Kidney (tissue), 14 donors: Measurements from ENCODE around the gene LAD1. TPM values are rescaled to one million over a fixed set of nuclear protein-coding genes. Genes with fewer than 3 reads are reported as not detected.

Experiments
- DNase-seq, 5 donors: peaks; one replicate each; pipeline ENCODE4 v3.0.0-alpha.2; 2013 to 2020
- FAIRE-seq: peaks from 2 replicates; lab custom pipeline; 2012; peaks lifted over from hg19 to GRCh38; lab: Jason Lieb, UNC
- H3K27ac ChIP-seq, 2 donors: one replicate each; pipeline ENCODE4 v1.7.0; 2013; ENCODE audit warnings: low read depth in 2 of 2, low read length in 2 of 2, inconsistent platforms in 1 of 2
- H3K27me3 ChIP-seq: one replicate; pipeline ENCODE4 v1.7.1; 2013; ENCODE audit warnings: low read length, inconsistent platforms; ENCODE audit not compliant: control insufficient read depth, insufficient read depth
- H3K36me3 ChIP-seq, 3 donors: one replicate each; pipeline versions ENCODE4 v1.7.0 to v1.7.1; 2013; ENCODE audit warnings: low read length in 3 of 3, control low read depth in 1 of 3, inconsistent platforms in 1 of 3; ENCODE audit not compliant: insufficient read depth in 3 of 3, control insufficient read depth in 2 of 3
- H3K4me1 ChIP-seq, 3 donors: one replicate each; pipeline versions ENCODE4 v1.7.0 to v1.7.1; 2013; ENCODE audit warnings: low read length in 3 of 3, inconsistent platforms in 1 of 3, low read depth in 1 of 3; ENCODE audit not compliant: control insufficient read depth in 2 of 3, insufficient read depth in 2 of 3
- H3K4me3 ChIP-seq, 3 donors: one replicate each; pipeline versions ENCODE4 v1.7.0 to v1.8.1; 2013; ENCODE audit warnings: low read length in 3 of 3, control low read depth in 1 of 3, inconsistent platforms in 1 of 3
- H3K9ac ChIP-seq, 3 donors: one replicate each; pipeline versions ENCODE4 v1.7.0 to v1.7.1; 2013; ENCODE audit warnings: low read length in 3 of 3, control low read depth in 1 of 3, inconsistent platforms in 1 of 3
- H3K9me3 ChIP-seq, 3 donors: one replicate each; pipeline versions ENCODE4 v1.7.0 to v1.7.1; 2013; ENCODE audit warnings: low read length in 3 of 3, control low read depth in 1 of 3, inconsistent platforms in 1 of 3; ENCODE audit not compliant: control insufficient read depth in 2 of 3, insufficient read depth in 1 of 3
- CTCF ChIP-seq: IDR thresholded peaks from 3 replicates; pipeline ENCODE4 v1.5.1; 2012; ENCODE audit warnings: mild to moderate bottlenecking, moderate library complexity, borderline replicate concordance; ENCODE audit not compliant: insufficient read depth; ENCODE audit errors: extremely low read depth
- intact Hi-C: fragments of 100-400 bp; cut with DNase I; formaldehyde crosslinking; loops from one replicate; pipeline ENCODE4 v1.11.1; 2022
- polyA plus RNA-seq: library from polyadenylated mRNA; stranded (reverse); fragments of 350-450 nt; fragmentation: Illumina TruSeq; extraction: RNeasy Lipid Tissue Mini Kit (QIAGEN cat#74804); gene quantifications from one replicate; pipeline ENCODE4 v1.2.3, GENCODE V29; 2014; ENCODE audit warnings: low read depth, low replicate concordance; ENCODE audit not compliant: insufficient read depth
- total RNA-seq: library from RNA; stranded (reverse); fragmentation: NEBNext Ultra II Directional; extraction: Animal tissue kit (Norgen Biotek cat#: 25700); gene quantifications from one replicate; pipeline ENCODE4 v1.2.1, GENCODE V29; 2021
- donor health status: control.
- donor health status: control.
- donor health status: control.
- donor health status: control.
- donor health status: control.
- donor health status: DM: yes; HTN: yes; CAD: no.
- donor health status: Normal renal cell carcinoma (clear cell type).

LAD1 gene
- total and polyA plus RNA-seq, 2 donors from 2014 or later, result 70.7 to 72.6 TPM

GRCh38 chr1:201341377-201341776 is 57.7 kb downstream of the LAD1 start:
- intact Hi-C loops, result no loop called here
- no peaks in the 10 kb centered on the region for H3K4me1 ChIP-seq
- H3K9ac ChIP-seq, result no peak overlapping the region
- H3K27ac ChIP-seq, result no peak overlapping the region
- no peak for DNase-seq
- H3K9me3 ChIP-seq, result no peaks in the 10 kb centered on the region
- H3K4me3 ChIP-seq, result no peak overlapping the region
- H3K27me3 ChIP-seq, result no peaks in the 10 kb centered on the region
- H3K36me3 ChIP-seq, result no peaks in the 10 kb centered on the region
- no peak for TF ChIP-seq CTCF
- no peak for FAIRE-seq

- Histone ChIP-seq H3K4me1 (no peaks in the 10 kb centered on the region), H3K4me3 (no peak overlapping the region), H3K36me3 (no peaks in the 10 kb centered on the region), H3K27ac (no peak overlapping the region), H3K27me3 (no peaks in the 10 kb centered on the region), H3K9ac (no peak overlapping the region), H3K9me3 (no peaks in the 10 kb centered on the region)
- no peak for DNase-seq
- intact Hi-C loops, result no loop called here
- FAIRE-seq, result no peak
- no peak for TF ChIP-seq CTCF
Observed at GRCh38 chr1:201336711-201337450, 62.2 kb downstream of the LAD1 start.

GRCh38 chr1:201335901-201336300 is 63.2 kb downstream of the LAD1 start:
- H3K27ac ChIP-seq, result no peak overlapping the region
- intact Hi-C loops, result no loop called here
- H3K9ac ChIP-seq, result no peak overlapping the region
- DNase-seq, result no peak
- no peak for TF ChIP-seq CTCF
- H3K27me3 ChIP-seq, result no peaks in the 10 kb centered on the region
- H3K4me3 ChIP-seq, result no peak overlapping the region
- no peaks in the 10 kb centered on the region for H3K36me3 ChIP-seq
- FAIRE-seq, result no peak
- no peaks in the 10 kb centered on the region for H3K4me1 ChIP-seq
- no peaks in the 10 kb centered on the region for H3K9me3 ChIP-seq
